ENCODE data around the gene YIPF2.
"Not testable (repeated sequence)": the region's sequence is repeated elsewhere in the genome, so short reads cannot be mapped to it uniquely, and the experiment has no call there.

YIPF2 gene
- total RNA-seq: 23.0 to 24.5 reads per million in 2 donors

- DNase-seq: peak; percentile 68
Observed at GRCh38 chr19:10928563-10929401, at the start of gene YIPF2, which contains the start of gene TIMM29. TSS of gene YIPF2 (minus strand) at chr19:10928639. CDS start at chr19:10928410, 229 bp downstream. TSS of gene TIMM29 (plus strand) at chr19:10928811. CDS start at chr19:10928823, 12 bp downstream.

- DNase-seq: no peak
Observed at GRCh38 chr19:10977742-10978092, 49.3 kb upstream of the YIPF2 start.

GRCh38 chr19:10976131-10976892 is 47.9 kb upstream of the YIPF2 start:
- no peak for DNase-seq

- no peak for DNase-seq
Observed at GRCh38 chr19:10975374-10976130, 47.1 kb upstream of the YIPF2 start.

- no peak for DNase-seq
Observed at GRCh38 chr19:10971107-10971726, 42.8 kb upstream of the YIPF2 start.

GRCh38 chr19:10968527-10969135 is 40.2 kb upstream of the YIPF2 start:
- no peak for DNase-seq

GRCh38 chr19:10966809-10967208 is 38.4 kb upstream of the YIPF2 start:
- no peak for DNase-seq

- no peak for DNase-seq
Observed at GRCh38 chr19:10965398-10965797, 37.0 kb upstream of the YIPF2 start.

GRCh38 chr19:10964903-10965302 is 36.5 kb upstream of the YIPF2 start:
- DNase-seq: no peak

- DNase-seq: no peak
Observed at GRCh38 chr19:10963865-10964264, 35.4 kb upstream of the YIPF2 start.

- DNase-seq: no peak
Observed at GRCh38 chr19:10962863-10963262, 34.4 kb upstream of the YIPF2 start.

- no peak for DNase-seq
Observed at GRCh38 chr19:10961073-10961860, 32.8 kb upstream of the YIPF2 start.

GRCh38 chr19:10960314-10961072 is 32.1 kb upstream of the YIPF2 start, which contains the start of gene SMARCA4:
TSS of gene SMARCA4 (plus strand) at chr19:10961030. CDS start at chr19:10984152, 23,122 bp downstream.
- DNase-seq: peak; percentile 100

GRCh38 chr19:10959277-10959968 is 31.0 kb upstream of the YIPF2 start:
- DNase-seq: not testable (repeated sequence)

GRCh38 chr19:10952809-10953208 is 24.4 kb upstream of the YIPF2 start:
- no peak for DNase-seq

GRCh38 chr19:10946958-10947657 is 18.7 kb upstream of the YIPF2 start:
- DNase-seq: no peak

GRCh38 chr19:10945264-10945663 is 16.8 kb upstream of the YIPF2 start:
- DNase-seq: no peak

- DNase-seq: not testable (repeated sequence)
Observed at GRCh38 chr19:10943412-10943811, 15.0 kb upstream of the YIPF2 start.

GRCh38 chr19:10941649-10942048 is 13.2 kb upstream of the YIPF2 start:
- DNase-seq: not testable (repeated sequence)

Measured in activated gamma-delta T cell (primary cell).